ENCODE data around the gene SEMA3D.

DNA sequence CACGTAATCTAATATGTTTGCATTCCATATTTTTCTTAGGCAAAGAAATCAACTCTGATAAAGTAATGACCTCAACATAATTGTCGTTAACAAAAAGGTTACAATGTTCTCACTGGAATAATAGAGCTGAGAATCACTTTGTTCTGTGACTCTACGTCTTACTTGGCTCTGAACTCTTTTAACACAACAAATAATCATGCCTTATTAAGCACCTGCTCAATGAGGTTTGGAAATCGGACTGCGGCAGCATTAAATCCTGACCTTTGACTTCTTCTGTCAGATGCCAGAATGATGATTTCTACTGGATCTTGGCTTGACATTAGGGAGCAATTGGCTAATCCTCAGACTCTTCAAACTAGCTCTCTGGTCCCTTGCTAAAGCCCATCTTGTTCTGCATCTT is 233.6 kb downstream of the SEMA3D start:
- TF ChIP-seq, protein P1, sequence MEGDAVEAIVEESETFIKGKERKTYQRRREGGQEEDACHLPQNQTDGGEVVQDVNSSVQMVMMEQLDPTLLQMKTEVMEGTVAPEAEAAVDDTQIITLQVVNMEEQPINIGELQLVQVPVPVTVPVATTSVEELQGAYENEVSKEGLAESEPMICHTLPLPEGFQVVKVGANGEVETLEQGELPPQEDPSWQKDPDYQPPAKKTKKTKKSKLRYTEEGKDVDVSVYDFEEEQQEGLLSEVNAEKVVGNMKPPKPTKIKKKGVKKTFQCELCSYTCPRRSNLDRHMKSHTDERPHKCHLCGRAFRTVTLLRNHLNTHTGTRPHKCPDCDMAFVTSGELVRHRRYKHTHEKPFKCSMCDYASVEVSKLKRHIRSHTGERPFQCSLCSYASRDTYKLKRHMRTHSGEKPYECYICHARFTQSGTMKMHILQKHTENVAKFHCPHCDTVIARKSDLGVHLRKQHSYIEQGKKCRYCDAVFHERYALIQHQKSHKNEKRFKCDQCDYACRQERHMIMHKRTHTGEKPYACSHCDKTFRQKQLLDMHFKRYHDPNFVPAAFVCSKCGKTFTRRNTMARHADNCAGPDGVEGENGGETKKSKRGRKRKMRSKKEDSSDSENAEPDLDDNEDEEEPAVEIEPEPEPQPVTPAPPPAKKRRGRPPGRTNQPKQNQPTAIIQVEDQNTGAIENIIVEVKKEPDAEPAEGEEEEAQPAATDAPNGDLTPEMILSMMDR (IDR thresholded peaks at IDR 0.05): no peak
- TF ChIP-seq POLR2A (IDR thresholded peaks at IDR 0.05): no peak
